SKM-1 (cell line): ENCODE results near the gene IFNA6.
A peak's percentile ranks its signal among the peaks of the same experiment; 100 is the strongest.

Experiments used
- DNase-seq: peaks from one replicate; lab custom pipeline; 2025; ENCODE audit not compliant: unreplicated experiment; lab: John Stamatoyannopoulos, UW

The IFNA6 gene

GRCh38 chr9:21331676-21332402 is 18.8 kb downstream of the IFNA6 start:
- DNase-seq, result no peak

GRCh38 chr9:21326526-21327139 is 24.1 kb downstream of the IFNA6 start:
- DNase-seq, result peak; percentile 12

GRCh38 chr9:21324047-21324446 is 26.6 kb downstream of the IFNA6 start:
- no peak for DNase-seq

- DNase-seq, result peak; percentile 16
These were observed 27.7 kb downstream of the IFNA6 start for GRCh38 chr9:21322911-21323461.

GRCh38 chr9:21320465-21320864 is 30.2 kb downstream of the IFNA6 start:
- no peak for DNase-seq

- DNase-seq, result no peak
These were observed 32.4 kb downstream of the IFNA6 start for GRCh38 chr9:21317956-21318923.

- no peak for DNase-seq
These were observed 33.8 kb downstream of the IFNA6 start for GRCh38 chr9:21316860-21317259.

GRCh38 chr9:21316032-21316842 is 34.5 kb downstream of the IFNA6 start:
- no peak for DNase-seq

- no peak for DNase-seq
These were observed 36.5 kb downstream of the IFNA6 start for GRCh38 chr9:21314152-21314551.

GRCh38 chr9:21311889-21312288 is 38.8 kb downstream of the IFNA6 start:
- DNase-seq, result no peak

GRCh38 chr9:21305213-21305612 is 45.5 kb downstream of the IFNA6 start, which contains the start of gene IFNA5:
Gene IFNA5, minus strand, starts transcription at chr9:21305313. Its CDS starts 57 bp downstream, at chr9:21305256.
- no peak for DNase-seq
